GM21786 (cell line): ENCODE data around the gene CFAP65.

Experiments
- ATAC-seq: cut with Tn5 transposase; IDR thresholded peaks from one replicate; pipeline ENCODE4 v1.9.1; 2021; ENCODE audit not compliant: unreplicated experiment

The CFAP65 gene

DNA sequence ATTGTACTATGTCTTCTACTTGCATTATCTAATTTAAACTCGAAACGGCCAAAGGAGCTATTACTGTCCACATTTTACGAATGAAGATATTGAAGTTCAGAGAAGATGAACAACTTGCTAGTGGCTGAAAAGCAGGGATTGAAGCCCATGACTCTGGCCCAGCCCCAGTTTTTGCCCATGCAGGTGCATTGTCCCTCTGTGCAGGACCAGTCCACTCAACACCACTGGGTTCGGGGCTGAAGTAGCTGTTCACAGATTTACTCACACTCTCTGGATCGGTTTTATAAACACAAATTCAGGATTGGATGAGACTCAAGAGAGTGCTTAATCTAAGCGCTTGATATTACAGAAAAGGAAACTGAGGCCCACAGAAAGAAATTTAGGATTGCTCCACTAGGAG is 20.8 kb upstream of the CFAP65 start:
- ATAC-seq, result no peak

DNA sequence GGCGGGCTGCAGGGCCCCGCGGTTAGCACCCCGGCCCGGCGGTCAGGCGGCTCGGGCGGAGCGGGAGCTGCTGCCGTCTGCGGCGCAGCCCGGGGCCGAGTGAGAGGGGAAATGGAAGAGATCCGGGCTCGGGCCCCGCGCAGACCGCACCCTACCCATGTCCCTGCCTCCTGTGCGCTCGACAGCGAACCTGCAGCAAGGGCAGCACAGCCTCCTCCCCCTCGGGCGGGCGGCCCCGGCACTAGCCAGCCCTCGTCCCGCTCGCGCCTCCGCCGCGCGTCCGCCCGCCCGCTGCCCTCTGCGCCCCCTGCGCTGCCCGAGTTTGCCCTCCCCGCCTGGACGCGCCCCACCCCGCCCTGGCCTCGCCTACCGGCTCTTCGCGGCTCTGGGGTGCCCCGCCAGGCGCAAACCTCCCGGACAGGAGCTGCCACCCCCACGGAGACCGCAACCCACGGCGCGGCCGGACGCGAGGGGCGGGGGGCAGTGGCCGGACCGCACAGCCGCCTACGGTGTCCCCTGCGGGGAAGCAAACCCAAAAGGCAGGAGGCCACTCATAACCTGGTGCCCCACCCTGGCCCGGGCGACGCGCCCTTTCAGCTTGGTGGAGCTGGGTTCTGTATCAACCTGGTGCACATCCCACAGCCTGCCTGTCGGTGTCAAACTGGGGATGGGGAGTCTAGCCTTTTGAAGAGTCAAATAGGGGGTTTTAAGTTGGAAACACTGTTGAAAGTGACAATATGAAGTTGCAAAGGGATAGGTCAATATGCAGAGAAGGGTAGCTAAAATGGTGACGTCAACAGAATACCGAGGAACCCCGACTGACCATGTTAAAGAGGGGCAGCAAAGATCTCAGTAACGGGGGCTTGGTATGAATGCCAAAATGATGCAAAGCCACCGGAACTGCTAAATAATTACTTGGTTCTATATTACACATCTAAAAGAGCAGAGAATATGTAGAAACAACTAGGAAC is 19.8 kb upstream of the CFAP65 start, which contains the start of gene IHH:
Gene IHH, minus strand, starts transcription at position 101 of the 971 bp plus-strand sequence. CDS start 454 bp downstream, outside the sequence.
- no peak for ATAC-seq

DNA sequence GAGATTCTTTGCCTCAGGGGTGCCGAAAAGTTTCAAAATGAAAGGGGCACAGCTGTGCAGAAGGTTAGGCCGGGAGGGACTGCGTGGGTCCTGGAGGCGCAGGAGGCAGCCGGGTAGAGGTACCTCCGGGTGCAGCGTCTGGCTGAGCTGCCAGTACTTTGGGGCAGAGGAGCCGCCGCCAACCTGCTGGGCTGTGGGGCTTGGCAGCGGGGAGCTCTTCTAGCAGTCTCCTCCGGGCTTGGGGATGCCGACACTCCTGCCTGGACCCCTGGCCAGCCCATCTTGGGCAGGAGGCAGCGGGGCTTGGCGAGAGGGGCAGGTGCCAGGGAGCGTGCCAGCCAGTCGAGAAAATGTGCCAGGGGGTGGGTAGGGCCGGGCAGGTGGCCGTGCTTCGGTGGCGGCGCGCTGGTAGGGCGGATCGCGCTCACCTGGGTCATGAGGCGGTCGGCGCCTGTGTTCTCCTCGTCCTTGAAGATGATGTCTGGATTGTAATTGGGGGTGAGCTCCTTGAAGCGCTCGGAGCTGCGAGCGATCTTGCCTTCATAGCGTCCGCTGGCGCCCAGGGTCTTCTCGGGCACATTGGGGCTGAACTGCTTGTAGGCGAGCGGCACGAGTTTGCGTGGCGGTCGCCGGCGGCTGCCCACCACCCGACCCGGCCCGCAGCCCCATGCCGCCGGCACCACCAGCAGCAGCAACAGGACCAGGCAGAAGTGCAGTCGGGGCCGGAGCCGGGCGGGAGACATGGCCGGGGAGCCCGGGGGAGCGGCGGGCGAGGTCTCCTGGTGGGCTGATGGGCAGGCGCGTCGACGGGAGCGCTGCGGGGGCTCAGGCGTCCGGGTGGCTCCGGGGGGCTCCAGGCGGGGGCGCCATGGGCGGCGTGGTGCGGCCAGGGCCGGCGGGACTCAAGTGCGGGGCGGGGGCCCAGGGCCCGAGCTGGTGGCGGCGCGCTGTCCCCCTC is 18.7 kb upstream of the CFAP65 start:
- no peak for ATAC-seq

DNA sequence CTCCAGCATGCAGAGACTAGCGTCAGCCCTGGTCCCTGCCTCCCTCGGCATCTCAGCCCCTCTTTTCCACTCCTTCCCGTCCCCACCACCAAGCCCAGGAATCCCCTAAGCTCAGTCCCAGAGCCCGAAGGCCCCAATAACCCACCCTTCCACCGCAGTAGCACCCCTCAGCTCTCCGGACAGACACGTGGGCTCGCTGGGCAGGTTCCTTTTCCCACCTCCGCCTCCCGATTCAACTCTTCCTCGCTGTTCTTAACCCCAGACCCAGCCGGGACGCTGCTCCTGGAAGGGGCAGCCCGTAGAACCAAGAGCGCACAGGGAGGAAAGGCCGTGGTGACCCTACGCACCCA is 18.0 kb upstream of the CFAP65 start:
- ATAC-seq, result no peak

DNA sequence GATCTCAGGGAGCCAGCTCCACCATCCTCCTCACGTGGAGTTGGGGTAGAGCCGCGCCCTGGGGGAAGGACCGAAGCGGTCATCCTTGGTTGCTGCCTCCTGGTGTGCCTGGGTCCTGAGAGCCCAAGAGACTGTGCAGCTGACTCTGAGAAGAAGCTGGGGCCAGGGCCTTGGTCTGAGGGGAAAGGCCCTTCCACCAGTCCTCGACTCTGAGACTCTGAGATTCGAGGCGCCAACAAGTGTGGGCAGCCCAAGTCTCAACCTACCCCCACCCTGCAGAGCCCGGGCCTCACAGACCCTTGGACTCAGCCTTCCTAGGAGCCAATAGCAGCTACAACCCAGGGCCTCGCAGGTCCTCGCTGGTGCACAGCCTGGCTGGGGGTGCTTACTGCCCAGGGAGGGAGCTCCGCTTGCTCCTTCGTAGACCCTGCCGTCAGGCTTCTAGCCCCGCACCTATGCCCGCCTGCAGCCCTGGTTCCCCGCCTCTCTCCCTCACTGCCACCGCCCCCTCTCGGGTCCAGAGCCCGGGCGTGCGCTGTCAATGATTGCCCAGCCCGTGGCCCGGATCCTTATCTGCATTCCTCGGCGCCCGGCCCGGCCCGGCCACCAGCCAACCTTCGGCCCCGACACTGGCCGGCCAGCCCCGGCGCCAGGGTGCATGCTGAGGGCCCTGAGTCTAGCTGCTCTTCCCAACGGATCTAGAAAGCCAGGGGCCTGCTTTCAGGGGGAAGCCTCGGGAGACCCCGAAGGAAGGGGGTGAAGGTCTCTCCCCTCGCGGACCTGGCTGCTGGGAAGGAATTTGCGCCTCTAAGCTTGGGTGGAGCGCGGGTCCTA is 17.4 kb upstream of the CFAP65 start:
- no peak for ATAC-seq

DNA sequence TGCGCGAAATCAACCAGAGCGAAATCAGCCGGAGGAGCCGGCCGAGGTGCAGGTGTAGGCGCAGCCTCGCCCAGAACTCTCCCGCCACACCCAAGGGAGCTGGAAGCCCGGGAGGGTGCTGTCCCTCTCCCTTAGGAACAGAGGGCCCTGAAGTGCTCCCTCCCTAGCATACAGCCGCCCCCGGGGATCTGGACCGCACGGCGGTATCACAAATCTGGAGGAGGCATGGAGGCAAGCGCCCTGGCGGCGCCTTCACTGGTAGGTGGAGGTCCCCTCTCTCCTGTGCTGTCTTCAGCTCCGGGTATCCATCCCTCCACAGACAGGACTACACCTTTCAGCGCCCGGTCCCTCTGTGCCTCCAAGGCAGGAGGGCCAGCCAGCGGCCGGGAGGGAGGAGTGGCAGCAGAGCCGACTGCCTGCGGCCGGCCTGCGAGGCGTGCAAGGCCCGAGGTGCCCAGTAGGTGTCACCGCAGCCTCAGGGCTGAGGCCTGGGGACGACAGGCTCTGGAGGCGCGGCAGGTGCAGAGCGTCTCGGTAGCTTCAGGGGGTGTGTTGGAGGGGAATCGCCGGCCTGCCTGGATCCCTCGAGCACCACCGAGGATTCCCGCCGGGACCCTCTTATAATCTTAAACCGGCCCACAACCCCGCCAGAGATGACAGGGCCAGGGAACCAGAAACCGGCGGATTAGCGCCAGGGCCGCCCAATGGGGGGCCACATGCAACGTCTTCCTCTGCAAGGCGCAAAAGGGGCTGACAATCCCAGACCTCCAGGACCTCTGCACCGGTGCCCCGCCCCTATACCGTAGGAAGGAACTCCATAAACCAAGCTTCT is 16.6 kb upstream of the CFAP65 start:
- peak; percentile 96 for ATAC-seq

DNA sequence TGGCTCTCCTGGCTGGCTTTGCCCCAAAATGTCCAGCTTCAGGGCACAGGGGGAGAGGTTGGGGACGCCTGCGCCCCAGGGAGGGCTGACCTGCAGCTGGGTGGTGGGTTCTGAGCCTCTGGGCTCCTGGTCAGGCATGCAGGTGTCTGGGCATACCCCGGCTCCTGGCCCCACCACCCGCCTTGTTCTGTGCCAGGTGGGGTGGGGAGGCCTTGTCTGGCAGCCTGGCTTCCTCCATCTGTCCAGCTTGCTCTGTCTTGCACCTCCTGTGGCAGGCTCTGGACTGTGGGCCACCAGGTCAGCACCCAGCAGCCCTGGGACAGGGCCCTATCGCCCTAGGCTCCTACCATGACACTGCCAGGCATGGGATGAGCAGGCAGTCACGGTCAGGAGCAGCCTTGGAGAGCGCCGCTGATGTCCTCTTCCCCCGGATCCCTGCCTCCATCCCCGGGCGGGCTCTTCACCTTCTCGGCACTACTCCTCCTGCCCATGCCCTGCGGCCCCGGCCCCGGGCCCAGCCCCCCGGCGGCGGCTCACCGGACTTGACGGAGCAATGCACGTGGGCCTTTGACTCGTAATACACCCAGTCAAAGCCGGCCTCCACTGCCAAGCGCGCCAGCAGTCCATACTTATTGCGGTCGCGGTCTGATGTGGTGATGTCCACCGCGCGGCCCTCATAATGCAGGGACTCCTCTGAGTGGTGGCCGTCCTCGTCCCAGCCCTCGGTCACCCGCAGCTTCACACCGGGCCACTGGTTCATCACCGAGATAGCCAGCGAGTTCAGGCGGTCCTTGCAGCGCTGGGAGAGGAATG is 15.8 kb upstream of the CFAP65 start:
- no peak for ATAC-seq

DNA sequence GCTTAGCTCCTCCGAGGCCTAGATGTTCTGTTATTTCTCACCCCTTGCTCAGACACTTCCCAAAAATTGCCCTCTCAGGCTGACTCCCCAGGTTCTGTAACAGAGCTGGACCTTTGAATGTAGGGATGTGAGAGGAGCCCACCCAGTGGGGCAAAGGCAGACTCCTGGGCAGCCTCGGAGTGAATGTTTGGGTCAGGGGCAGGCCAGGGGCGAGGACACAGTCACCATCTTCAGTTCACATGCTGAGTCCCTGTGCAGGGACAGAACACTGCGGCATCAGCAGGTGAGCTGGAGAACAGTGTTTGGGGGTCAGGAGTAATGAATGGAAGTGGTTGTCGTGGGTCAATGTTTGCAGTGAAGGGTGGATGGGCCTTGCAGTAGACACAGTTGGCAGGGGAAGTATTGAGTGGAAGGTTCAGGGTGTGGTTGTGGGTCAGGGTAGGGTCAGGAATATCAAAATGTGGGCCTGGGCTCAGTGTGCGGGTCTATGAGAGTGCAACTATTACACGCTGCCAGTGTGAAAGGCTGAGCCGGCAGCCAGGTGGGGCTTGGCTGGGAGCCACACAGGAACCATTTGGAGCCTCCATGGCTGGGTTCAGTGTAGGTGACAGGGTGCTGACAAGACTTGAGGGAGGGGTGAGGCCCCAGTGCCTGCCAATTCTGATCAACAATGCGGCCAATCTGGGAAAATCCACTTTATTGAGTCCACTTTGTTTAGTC is 15.0 kb upstream of the CFAP65 start:
- no peak for ATAC-seq

DNA sequence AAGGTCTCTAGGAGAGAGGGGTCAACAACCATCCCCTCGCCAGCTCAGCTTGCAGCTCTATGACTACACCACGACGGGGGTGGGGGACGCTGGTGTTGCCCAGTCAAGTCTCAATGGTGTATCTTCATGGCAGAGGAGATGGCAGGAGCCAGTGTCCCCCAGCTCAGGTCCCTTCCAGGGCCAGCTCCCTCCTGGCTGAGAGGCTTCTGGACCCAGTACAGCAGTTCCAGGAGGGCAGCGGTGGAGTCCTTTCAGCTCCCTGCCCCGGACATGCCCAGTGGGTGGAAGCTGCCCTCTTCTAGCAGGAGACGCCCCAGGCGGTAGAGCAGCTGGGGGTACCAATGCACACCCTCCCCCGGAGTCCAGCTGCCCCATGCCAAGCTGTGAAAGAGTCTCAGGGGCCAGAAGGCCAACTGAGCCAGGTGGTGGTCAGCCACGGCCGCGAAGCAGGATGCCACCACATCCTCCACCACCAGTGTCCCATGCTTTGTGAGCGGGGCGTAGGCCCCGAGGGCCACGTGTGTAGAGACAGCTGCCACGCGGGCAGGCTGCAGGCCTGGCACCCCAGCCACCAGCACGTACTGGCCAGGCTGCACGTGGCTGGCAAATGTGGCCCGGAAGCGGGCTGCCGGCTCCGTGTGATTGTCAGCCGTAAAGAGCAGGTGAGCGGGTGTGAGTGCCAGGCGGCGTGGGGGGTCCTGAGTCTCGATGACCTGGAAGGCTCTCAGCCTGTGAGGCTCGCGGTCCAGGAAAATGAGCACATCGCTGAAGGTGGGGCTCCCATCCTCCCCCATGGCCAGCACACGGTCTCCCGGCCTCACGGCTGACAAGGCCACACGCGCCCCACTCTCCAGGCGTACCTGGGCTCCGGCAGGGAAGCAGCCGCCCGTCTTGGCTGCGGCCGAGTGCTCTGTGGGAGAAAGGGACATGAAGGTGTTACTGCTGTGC is 13.9 kb upstream of the CFAP65 start:
- no peak for ATAC-seq

DNA sequence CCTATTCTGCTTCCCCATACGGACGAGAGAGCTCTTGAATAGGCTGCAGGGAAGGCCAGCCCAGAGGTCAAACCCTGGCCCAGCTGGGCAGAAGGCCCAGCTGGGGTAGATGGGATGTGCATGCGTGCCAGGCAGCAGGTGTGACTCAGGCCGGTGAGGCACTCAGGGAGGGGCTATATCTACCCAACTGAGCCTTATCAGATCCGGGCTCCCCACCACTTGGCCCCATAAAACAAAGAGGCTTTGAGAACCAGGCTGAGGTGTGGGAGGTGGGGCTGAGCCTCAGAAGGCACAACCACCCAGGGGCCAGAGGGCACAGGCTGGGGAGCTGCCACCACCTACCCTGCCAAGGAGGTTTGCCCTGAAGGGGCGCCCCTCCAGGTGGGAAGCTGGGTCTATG is 8.0 kb upstream of the CFAP65 start:
- no peak for ATAC-seq

DNA sequence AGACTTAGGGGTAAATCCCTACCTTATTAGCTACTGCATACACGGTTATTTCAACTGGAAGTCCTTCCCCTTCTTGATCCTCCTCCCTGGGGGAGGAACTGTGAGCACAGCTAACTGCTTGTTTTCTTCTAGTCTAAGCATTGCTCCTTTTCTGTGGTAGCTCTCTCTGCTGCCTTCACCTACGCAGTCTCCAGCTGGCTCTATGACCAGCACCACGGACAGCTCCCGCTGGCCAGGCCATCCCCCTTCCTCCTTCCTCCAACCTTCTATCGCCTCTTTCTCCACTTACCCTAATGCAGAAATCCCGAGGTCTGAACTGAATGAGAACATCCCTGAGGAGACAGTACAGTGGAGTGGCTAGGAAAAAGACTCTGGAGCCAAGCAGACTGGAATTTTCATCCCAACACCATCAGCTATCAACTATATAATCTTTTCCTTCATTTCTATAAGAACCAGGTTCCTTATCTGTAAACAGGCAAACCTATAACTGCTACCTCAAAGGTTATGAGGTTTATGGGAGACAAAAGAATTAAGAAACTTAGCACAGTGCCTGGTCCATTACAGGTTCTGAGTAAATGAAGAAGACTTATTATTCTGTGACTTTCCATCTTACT is 4.7 kb upstream of the CFAP65 start:
- no peak for ATAC-seq

DNA sequence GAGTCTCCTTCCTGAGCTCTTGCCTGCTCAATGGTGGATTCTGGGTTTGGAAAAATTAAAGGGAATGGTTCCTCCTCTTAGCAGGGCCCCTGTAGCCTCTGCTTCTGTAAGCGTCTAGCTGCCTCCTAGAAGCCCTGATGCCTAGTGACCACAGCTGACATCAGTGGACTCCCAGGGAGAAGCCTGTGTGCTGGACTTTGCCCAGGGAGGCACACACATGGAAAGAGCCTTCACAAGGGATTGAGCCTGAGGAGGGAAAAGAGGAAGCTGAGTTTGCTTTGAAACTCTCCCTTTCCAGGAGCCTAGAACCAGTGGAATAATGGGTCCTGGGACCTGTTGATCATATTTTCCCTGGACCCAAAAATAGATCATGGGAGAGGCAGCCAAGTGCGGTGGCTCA is 1.4 kb upstream of the CFAP65 start:
- ATAC-seq, result no peak

DNA sequence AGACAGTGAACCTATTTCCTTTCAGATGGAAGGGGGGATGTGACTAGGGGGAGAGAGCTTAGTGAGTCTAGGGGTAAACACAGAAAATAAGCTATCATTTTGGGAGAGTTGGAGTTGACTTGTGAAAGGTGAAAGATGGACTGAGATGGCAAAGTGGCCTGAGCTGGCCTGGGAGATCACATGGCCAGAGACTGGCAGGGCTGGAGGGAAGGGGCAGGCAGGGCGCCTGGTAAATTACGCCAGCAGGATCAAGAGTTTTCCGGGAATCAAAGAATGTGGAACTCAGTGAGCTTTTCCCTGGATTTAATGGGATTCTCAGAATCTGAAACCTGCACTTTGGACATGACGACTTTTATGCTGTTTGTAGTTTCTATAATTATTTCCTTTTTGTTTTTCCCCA is 841 bp upstream of the CFAP65 start:
- no peak for ATAC-seq

DNA sequence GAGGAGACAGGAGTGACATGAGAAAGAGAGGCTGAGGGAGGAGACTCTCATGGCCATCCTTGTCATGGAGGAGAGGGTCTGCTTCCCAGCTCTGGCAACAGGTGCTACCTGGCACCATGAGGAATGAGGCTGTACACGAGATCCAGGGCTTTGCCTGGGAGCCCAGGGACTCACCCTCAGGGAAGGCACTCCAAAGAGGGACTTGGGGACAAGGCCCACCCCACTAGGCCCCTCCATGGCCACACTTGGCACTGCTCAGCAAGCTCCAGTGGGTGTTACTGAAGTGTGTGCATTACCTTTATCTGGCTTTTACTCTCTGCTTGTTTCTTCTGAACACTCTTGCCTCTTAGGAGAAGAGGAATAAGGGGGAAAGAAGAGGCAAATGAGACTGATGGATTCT is 2.7 kb downstream of the CFAP65 start:
- no peak for ATAC-seq

DNA sequence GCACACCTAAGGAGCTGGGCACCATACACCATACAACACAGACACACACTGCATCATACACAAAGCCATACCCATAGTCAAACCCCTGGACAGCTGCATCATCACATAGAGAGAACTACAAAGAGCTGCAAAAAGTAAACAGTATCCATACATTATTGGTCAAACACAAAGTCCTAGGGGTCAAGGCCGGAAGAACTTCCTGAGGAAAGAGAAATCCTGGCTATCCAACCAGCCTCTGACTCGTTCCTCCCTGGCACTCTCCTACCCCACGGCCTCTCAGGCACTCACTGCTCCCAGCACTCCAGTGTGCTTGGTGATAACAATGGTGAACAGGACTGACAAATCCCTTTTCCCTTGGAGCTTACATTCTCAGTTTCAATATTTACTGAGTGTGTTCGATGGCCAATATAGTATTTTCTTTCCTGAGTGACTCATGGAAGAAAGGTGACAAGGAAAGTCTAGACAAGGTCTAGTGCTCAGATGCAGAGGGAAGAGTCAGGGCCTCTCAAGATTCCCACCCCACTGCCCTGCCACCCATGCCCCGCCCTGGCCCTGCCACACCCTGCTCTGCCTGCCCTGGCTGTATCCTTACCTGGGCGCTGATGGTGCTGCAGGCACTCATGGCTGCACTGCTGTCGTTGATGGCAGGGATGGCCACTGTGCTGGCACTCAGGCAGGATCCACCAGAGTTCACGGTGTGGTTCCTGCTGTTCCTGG is 3.4 kb downstream of the CFAP65 start:
- ATAC-seq, result no peak

DNA sequence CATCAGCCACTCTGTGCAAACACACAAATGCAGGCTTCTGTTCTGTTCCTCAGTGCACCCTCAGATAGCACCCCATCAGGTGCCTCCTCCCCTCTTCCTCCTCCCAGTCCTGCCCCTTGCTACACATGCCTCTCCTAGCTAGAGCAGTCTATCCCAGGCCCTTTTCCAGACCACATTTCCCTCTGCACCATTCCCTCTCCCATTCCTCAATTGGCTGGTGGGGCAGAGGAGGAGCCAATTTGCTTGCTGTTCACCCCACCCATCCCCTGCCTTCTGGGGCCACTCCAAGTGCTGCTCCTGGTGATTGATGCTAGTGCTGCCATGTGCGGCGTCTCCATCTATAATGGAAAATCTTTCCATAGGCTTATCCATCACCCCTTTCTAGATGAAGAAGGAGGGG is 5.4 kb downstream of the CFAP65 start:
- ATAC-seq, result no peak
